DMS114 treated with DMSO at 0.1 percent for 48 hours (cell line): Measurements from ENCODE around the gene CCDC185.
A peak's percentile ranks its signal among the peaks of the same experiment; 100 is the strongest.

ENCODE experiments used
- DNase-seq: peaks from one replicate; lab custom pipeline; 2025; ENCODE audit not compliant: unreplicated experiment; lab: John Stamatoyannopoulos, UW

The CCDC185 gene

DNA sequence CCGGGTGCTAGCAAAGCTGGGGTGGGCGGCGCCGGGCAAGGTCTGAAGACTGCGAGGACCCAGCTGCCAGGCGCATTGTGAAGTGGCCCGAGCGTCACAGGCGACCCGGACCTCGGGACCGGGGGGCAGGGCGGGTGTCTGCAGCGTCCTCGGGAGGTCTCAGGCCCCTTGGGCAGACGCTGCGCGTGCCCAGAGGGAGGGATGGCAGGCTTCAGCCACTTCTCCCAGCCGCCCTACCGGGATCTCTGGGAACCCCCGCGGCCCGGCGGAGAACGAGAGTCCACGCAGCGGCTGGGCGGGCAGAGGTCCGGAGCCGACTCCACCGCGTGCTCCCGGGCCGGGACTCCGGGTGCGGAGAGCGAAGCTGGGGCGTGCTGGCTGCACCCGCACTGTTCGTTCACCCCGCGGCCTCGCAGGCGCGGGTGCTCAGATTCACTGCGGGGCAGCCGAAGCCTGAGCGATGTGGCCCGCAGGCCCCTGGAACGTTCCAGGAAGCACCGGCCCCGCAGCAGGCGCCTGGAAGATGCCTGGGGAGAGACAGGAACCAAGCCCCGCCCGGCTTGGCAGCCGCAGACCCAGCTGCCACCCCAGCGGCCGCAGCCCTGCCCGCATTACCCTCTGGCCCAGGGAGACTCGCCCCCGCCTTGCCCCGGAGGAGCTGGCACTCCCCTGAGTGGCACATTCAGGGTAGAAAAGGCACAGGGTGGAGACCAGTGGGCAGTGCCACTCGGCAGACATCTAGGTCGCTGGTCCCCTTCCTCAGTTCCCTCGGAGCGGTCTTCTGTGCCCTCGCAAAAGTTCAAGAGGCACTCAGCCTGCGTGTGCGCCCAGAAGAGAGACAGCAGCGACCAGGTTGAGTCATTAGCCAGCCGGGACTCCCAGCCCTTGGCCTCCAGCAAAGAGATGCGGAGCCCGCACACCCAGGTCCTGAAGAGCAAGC lies at the start of gene CCDC185:
CCDC185 (plus strand) TSS at position 141 of the 940 bp plus-strand sequence; CDS start at position 202, 61 bp downstream.
- DNase-seq = no peak

GRCh38 chr1:223343692-223344091 lies 49.5 kb upstream of the CCDC185 start:
- no peak for DNase-seq

DNA sequence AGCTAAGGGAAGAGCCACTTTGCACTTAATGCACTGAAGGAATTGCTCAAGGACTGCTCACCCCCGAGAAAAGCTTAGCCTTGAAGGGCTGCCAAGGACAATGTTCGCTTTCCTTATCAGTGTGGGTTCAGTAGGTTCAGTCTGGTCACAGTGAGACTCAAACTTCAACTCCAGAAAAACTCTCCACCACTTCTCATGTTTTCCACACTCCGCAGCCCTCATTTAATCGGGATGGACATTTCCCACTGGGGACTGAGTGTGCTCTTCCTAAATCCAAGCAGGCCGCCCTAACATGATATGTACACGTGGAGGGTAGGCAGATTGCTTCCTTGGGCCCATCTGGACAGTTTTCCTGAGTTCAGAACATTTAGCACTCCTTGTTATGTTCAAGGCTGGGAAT lies 48.7 kb upstream of the CCDC185 start:
- no peak for DNase-seq

- no peak for DNase-seq
Observed at GRCh38 chr1:223345720-223346119, 47.5 kb upstream of the CCDC185 start.

DNA sequence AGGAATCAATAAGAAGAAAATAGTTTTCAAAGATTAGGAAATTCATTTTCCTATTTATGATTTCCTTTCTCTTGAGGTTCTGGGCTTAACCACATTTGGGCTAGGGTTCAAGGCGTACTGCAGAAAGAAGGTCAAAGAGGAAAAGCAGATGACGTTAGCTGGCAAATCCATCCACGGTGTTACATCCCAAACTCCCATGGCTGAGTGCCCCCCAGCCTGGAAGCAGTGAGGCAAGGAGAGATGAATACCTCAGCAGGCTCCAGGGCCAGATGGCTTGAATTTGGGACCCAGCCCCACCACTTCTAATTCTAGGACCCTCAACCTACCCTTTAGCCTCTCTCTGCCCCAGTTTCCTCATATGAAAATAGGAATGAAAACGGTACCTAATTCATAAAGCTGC lies 46.9 kb upstream of the CCDC185 start:
- DNase-seq = no peak

DNA sequence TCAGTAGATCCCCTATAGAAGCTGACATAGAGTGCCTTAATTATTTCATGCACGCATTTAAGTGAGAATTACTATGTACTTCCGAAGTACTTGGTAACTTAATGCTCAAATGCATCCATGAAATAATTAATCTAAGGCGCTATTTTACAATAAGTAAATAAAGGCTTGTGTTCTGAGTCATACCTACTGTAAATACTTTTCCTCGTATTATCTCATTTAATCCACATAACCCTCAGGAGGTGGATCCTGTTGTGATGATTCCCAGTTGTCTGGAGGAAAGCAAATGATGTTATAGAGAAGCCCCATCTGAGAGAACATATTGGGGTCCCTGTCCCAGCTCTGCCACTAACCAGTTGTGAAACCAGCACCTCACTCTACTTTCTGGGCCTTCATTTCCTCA lies 45.6 kb upstream of the CCDC185 start:
- DNase-seq = no peak

- no peak for DNase-seq
Observed at GRCh38 chr1:223348439-223348838, 44.8 kb upstream of the CCDC185 start.

- no peak for DNase-seq
Observed at GRCh38 chr1:223349241-223349640, 44.0 kb upstream of the CCDC185 start.

DNA sequence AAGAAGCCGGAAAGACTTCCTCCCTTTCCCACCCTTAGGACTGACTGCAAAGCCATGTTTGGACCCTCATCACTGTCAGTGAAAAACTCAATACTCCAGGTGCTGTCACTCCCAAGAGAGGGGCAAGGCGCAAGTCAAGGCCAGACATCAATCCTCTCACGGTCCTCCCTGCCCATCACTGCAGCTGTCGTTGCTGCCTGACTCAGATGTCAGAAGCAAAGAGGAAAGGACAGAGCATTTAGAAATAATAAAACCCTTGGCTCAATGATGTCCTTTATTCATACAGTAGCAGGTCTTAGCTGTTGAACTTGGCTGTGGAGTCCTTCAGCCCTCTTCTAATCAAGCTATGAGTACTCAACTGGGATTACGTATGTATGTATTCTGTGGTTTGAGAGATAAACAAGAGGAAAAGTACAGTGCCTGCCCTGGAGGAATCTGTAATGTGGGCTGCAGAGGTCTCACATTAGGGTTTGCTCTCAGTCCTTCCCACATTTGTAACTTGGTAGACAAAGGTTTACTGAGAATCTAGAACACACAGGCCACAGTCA lies 42.8 kb upstream of the CCDC185 start:
- DNase-seq = no peak

DNA sequence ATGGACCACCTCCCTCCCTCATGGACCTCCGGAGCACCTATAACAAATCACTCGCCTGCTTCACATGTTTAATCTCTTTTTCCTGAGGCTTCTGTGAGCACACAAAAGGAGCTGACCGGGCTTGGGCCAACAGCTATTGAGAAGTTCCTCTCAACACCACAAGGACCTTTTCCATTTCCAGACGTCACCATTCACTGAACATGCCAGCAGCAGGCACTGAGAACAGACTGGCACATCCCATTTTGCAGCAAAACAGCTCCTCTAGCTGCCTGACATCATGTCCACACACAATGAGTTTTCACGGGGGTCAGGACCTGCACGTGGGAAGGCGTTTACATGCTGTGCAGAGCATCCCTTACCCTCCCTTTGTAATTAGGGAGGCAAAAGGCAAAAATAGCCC lies 40.3 kb upstream of the CCDC185 start:
- DNase-seq = no peak

DNA sequence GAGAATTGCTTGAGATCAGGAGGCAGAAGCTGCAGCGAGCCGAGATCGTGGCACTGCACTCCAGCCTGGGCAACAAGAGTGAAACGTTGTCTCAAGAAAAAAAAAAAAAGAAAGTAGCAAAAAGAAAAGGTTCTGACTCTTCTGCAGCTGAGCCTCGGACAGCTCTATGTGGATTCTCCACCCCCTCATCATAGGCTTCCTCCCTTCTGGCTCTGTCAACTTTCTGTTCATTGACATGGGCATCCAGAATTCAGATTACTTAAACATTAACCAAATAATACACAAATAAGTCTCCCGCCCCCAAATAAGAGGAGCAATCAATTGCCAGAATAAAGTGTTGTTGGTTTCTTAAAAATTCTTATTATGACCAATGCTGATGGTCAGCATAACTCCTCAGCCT lies 39.3 kb upstream of the CCDC185 start:
- no peak for DNase-seq

GRCh38 chr1:223355699-223356098 lies 37.5 kb upstream of the CCDC185 start:
- no peak for DNase-seq

GRCh38 chr1:223358826-223359225 lies 34.4 kb upstream of the CCDC185 start:
- DNase-seq = no peak

GRCh38 chr1:223363057-223363855 lies 30.0 kb upstream of the CCDC185 start:
- no peak for DNase-seq

DNA sequence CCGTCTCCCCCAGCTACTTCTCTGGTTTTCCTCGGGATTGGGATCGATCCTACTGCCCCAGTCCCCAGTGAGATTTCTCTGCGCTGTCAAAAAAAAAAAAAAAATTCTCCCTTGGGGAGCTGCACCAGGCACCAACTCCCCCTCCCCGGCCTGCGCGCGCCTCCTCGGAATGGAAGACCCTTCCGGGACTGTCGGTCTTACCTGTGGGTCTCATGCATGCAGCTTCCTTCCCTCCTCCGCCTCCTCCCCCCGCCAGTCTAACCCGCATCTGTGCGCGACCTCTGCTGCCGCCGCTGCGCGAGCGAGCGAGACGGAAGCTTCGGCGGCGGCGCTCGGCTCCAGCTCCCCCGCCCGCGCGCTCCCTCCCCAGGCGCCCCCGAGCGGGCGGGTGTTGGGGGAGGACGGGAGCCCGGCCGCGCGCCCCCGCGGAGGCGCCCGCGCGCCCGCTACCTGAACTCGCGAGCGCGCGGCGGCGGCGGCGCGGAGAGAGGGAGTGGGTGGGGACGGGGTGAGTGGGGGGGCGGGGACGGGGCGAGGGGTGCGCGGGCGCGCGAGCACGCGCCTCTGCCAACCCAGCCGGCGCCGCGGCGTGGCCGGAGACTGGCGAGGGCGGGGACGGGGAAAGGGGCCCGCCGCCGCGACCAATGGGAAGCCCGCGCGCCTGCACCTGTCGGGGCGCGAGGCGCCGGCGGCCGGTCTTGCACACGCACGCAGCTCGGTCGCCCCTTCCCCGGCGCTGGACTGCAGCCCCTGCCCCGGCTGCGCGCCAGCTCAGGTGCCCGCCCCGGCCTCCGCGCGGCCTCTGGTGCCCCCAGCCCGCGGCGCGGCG lies 29.1 kb upstream of the CCDC185 start, which contains the start of gene SUSD4:
SUSD4 (minus strand) TSS at position 321 of the 829 bp plus-strand sequence. CDS start 751 bp downstream, outside the sequence.
- DNase-seq = peak; percentile 10

GRCh38 chr1:223364685-223365382 lies 28.4 kb upstream of the CCDC185 start:
- no peak for DNase-seq

DNA sequence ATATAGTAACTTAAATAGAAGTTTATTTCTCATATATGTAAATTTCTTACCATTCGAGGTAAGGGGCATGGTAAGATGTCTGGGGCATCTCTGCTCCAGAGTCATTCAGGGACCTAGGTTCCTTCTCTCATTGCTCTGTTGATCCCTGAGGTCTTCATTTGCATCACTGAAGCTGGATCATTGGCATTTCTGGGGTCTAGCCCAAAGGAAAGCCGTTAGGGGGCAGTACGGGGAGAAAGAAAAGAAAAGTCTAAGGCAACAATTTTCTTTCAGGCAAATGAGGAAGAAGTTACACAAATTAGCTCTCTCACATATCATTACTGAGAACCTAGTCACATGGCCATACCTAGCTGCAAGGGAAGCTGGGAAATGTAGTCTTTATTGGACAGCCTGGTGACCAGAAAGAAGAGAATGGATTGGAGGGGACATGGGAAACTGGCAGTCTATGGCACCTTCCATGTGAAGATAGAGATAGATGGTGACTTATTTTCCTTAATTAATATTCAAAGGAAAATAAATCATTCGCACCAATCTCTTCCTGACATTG lies 19.1 kb upstream of the CCDC185 start:
- no peak for DNase-seq

- no peak for DNase-seq
Observed at GRCh38 chr1:223378754-223379153, 14.5 kb upstream of the CCDC185 start.

DNA sequence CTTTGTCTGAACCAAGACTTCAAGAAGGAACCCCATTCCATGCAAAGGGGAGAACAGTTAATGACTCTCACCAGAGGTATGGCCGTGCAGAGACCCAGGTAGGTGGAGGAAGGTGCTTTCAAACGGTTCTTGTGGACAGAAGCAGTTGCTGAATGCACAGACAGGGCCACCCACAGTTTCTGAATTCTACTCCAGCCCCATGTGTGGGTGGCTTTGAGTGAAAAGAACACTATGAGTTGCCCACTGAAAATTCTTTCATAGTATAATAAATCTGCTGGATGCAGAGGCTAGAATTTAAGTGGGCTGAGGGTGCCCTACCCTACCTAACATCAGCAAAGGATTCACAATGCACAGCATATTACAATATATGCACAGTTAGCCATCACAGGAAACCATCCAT lies 7.2 kb upstream of the CCDC185 start:
- DNase-seq = no peak

DNA sequence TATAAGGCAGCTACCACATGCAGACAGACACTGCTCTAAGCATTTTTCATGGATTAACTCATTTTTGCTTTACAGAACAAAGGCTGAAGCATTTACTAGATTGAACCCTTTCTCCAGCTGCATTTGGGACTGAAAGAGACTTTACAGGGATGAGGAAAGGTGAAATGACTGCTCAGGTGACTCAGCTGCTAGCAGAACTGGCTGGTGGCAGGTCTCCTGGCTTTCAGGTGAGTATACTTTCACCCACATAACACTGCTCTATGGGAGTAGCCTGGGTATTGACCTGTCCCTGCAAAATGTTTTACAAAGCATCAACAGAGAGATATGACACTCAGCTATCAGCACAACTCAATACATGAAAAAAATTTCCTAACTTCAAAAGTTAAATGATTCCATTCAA lies 2.6 kb upstream of the CCDC185 start:
- DNase-seq = no peak
